SIG-M5 (cell line): ENCODE data around the gene HEATR3.
"Not testable (repeated sequence)": the region's sequence is repeated elsewhere in the genome, so short reads cannot be mapped to it uniquely, and the experiment has no call there.

Source experiments
- DNase-seq: peaks from one replicate; lab custom pipeline; 2025; lab: John Stamatoyannopoulos, UW

HEATR3 gene

GRCh38 chr16:50102051-50102746, 36.4 kb downstream of the HEATR3 start:
- DNase-seq: no peak

- DNase-seq: no peak
Observed at GRCh38 chr16:50103764-50104163, 38.0 kb downstream of the HEATR3 start.

- DNase-seq: no peak
Observed at GRCh38 chr16:50114357-50115129, 48.8 kb downstream of the HEATR3 start.

- DNase-seq: no peak
Observed at GRCh38 chr16:50120711-50121110, 54.9 kb downstream of the HEATR3 start.

- DNase-seq: no peak
Observed at GRCh38 chr16:50121278-50121677, 55.5 kb downstream of the HEATR3 start.

GRCh38 chr16:50121721-50122445, 56.1 kb downstream of the HEATR3 start:
- DNase-seq: no peak

- no peak for DNase-seq
Observed at GRCh38 chr16:50123417-50123816, 57.6 kb downstream of the HEATR3 start.

- DNase-seq: no peak
Observed at GRCh38 chr16:50124769-50125168, 59.0 kb downstream of the HEATR3 start.

GRCh38 chr16:50126183-50126582, 60.4 kb downstream of the HEATR3 start:
- no peak for DNase-seq

GRCh38 chr16:50132571-50132970, 66.8 kb downstream of the HEATR3 start:
- DNase-seq: not testable (repeated sequence)

GRCh38 chr16:50133214-50133613, 67.4 kb downstream of the HEATR3 start:
- no peak for DNase-seq

GRCh38 chr16:50136399-50136798, 70.6 kb downstream of the HEATR3 start:
- DNase-seq: no peak

GRCh38 chr16:50137268-50137667, 71.5 kb downstream of the HEATR3 start:
- no peak for DNase-seq

GRCh38 chr16:50139580-50139979, 73.8 kb downstream of the HEATR3 start:
- DNase-seq: no peak

- DNase-seq: no peak
Observed at GRCh38 chr16:50144211-50144610, 78.4 kb downstream of the HEATR3 start.

- DNase-seq: no peak
Observed at GRCh38 chr16:50146479-50147435, 81.0 kb downstream of the HEATR3 start.

GRCh38 chr16:50151322-50151721, 85.6 kb downstream of the HEATR3 start:
- no peak for DNase-seq

- DNase-seq: no peak
Observed at GRCh38 chr16:50151756-50152155, 86.0 kb downstream of the HEATR3 start.

- no peak for DNase-seq
Observed at GRCh38 chr16:50152351-50152806, 86.6 kb downstream of the HEATR3 start.

GRCh38 chr16:50152807-50153595, 87.2 kb downstream of the HEATR3 start, which contains the start of gene TENT4B:
Gene TENT4B (plus strand): TSS chr16:50153306. CDS start chr16:50153622, 316 bp downstream.
- DNase-seq: no peak
